Measurements from ENCODE around the gene DKK3.

Gene DKK3

GRCh38 chr11:11960687-11961086, 47.7 kb downstream of the DKK3 start:
- Histone ChIP-seq H3K4me3 (ENCODE audit: low read depth in 1 of 2, low read length in 2 of 2) (no peak overlapping the region), H3K4me1 (ENCODE audit: insufficient read depth, low read length) (peaks cover 11% of the 10 kb centered on the region), H3K27ac (ENCODE audit: low read depth, low read length) (no peak overlapping the region), H3K27me3 (ENCODE audit: control insufficient read depth in 1 of 2, insufficient read depth in 2 of 2, low read length in 2 of 2) (no peaks in the 10 kb centered on the region), H3K9ac (ENCODE audit: low read length) (no peak overlapping the region), H3K36me3 (ENCODE audit: insufficient read depth, low read length) (peaks cover 22% of the 10 kb centered on the region), H3K9me3 (ENCODE audit: low read length) (no peaks in the 10 kb centered on the region)

- no peaks in the 10 kb centered on the region for H3K27me3 ChIP-seq (ENCODE audit: control insufficient read depth in 1 of 2, insufficient read depth in 2 of 2, low read length in 2 of 2)
- no peak overlapping the region for H3K27ac ChIP-seq (ENCODE audit: low read depth, low read length)
- H3K4me1 ChIP-seq (ENCODE audit: insufficient read depth, low read length), result peaks cover 11% of the 10 kb centered on the region
- peaks cover 32% of the 10 kb centered on the region for H3K36me3 ChIP-seq (ENCODE audit: insufficient read depth, low read length)
- H3K9ac ChIP-seq (ENCODE audit: low read length), result no peak overlapping the region
- H3K4me3 ChIP-seq (ENCODE audit: low read depth in 1 of 2, low read length in 2 of 2), result no peak overlapping the region
- H3K9me3 ChIP-seq (ENCODE audit: low read length), result no peaks in the 10 kb centered on the region
Measured at GRCh38 chr11:11959601-11960000, 48.8 kb downstream of the DKK3 start.

- H3K27me3 ChIP-seq (ENCODE audit: control insufficient read depth in 1 of 2, insufficient read depth in 2 of 2, low read length in 2 of 2), result no peaks in the 10 kb centered on the region
- peaks cover under 1% of the 10 kb centered on the region for H3K4me1 ChIP-seq (ENCODE audit: insufficient read depth, low read length)
- H3K9me3 ChIP-seq (ENCODE audit: low read length), result no peaks in the 10 kb centered on the region
- H3K9ac ChIP-seq (ENCODE audit: low read length), result no peak overlapping the region
- no peak overlapping the region for H3K27ac ChIP-seq (ENCODE audit: low read depth, low read length)
- H3K4me3 ChIP-seq (ENCODE audit: low read depth in 1 of 2, low read length in 2 of 2), result no peak overlapping the region
- H3K36me3 ChIP-seq (ENCODE audit: insufficient read depth, low read length), result peaks cover 32% of the 10 kb centered on the region
Measured at GRCh38 chr11:11958403-11959231, 49.8 kb downstream of the DKK3 start.

GRCh38 chr11:11956006-11956405, 52.4 kb downstream of the DKK3 start:
- Histone ChIP-seq H3K4me3 (ENCODE audit: low read depth in 1 of 2, low read length in 2 of 2) (no peak overlapping the region), H3K9me3 (ENCODE audit: low read length) (no peaks in the 10 kb centered on the region), H3K36me3 (ENCODE audit: insufficient read depth, low read length) (peaks cover 50% of the 10 kb centered on the region), H3K4me1 (ENCODE audit: insufficient read depth, low read length) (no peaks in the 10 kb centered on the region), H3K9ac (ENCODE audit: low read length) (no peak overlapping the region), H3K27ac (ENCODE audit: low read depth, low read length) (no peak overlapping the region), H3K27me3 (ENCODE audit: control insufficient read depth in 1 of 2, insufficient read depth in 2 of 2, low read length in 2 of 2) (no peaks in the 10 kb centered on the region)

- Histone ChIP-seq H3K36me3 (ENCODE audit: insufficient read depth, low read length) (peaks cover 47% of the 10 kb centered on the region), H3K27me3 (ENCODE audit: control insufficient read depth in 1 of 2, insufficient read depth in 2 of 2, low read length in 2 of 2) (no peaks in the 10 kb centered on the region), H3K9ac (ENCODE audit: low read length) (no peak overlapping the region), H3K4me3 (ENCODE audit: low read depth in 1 of 2, low read length in 2 of 2) (no peak overlapping the region), H3K9me3 (ENCODE audit: low read length) (no peaks in the 10 kb centered on the region), H3K27ac (ENCODE audit: low read depth, low read length) (no peak overlapping the region), H3K4me1 (ENCODE audit: insufficient read depth, low read length) (no peaks in the 10 kb centered on the region)
Measured at GRCh38 chr11:11952036-11952435, 56.4 kb downstream of the DKK3 start.

GRCh38 chr11:11949482-11949881, 58.9 kb downstream of the DKK3 start:
- no peak overlapping the region for H3K9ac ChIP-seq (ENCODE audit: low read length)
- no peak overlapping the region for H3K27ac ChIP-seq (ENCODE audit: low read depth, low read length)
- H3K36me3 ChIP-seq (ENCODE audit: insufficient read depth, low read length), result peaks cover 30% of the 10 kb centered on the region

GRCh38 chr11:11948242-11948947, 60.0 kb downstream of the DKK3 start:
- H3K4me1 ChIP-seq (ENCODE audit: insufficient read depth, low read length), result no peaks in the 10 kb centered on the region
- no peaks in the 10 kb centered on the region for H3K27me3 ChIP-seq (ENCODE audit: control insufficient read depth in 1 of 2, insufficient read depth in 2 of 2, low read length in 2 of 2)
- no peak overlapping the region for H3K27ac ChIP-seq (ENCODE audit: low read depth, low read length)
- peaks cover 30% of the 10 kb centered on the region for H3K36me3 ChIP-seq (ENCODE audit: insufficient read depth, low read length)
- H3K4me3 ChIP-seq (ENCODE audit: low read depth in 1 of 2, low read length in 2 of 2), result no peak overlapping the region
- H3K9ac ChIP-seq (ENCODE audit: low read length), result no peak overlapping the region
- H3K9me3 ChIP-seq (ENCODE audit: low read length), result no peaks in the 10 kb centered on the region

More at GRCh38 chr11:11949482-11949881, 58.9 kb downstream of the DKK3 start:
- no peaks in the 10 kb centered on the region for H3K4me1 ChIP-seq (ENCODE audit: insufficient read depth, low read length)
- H3K4me3 ChIP-seq (ENCODE audit: low read depth in 1 of 2, low read length in 2 of 2), result no peak overlapping the region
- H3K9me3 ChIP-seq (ENCODE audit: low read length), result no peaks in the 10 kb centered on the region
- H3K27me3 ChIP-seq (ENCODE audit: control insufficient read depth in 1 of 2, insufficient read depth in 2 of 2, low read length in 2 of 2), result no peaks in the 10 kb centered on the region

GRCh38 chr11:11947825-11948224, 60.6 kb downstream of the DKK3 start:
- no peak overlapping the region for H3K27ac ChIP-seq (ENCODE audit: low read depth, low read length)
- no peaks in the 10 kb centered on the region for H3K4me1 ChIP-seq (ENCODE audit: insufficient read depth, low read length)
- H3K9ac ChIP-seq (ENCODE audit: low read length), result no peak overlapping the region
- H3K27me3 ChIP-seq (ENCODE audit: control insufficient read depth in 1 of 2, insufficient read depth in 2 of 2, low read length in 2 of 2), result no peaks in the 10 kb centered on the region
- peaks cover 30% of the 10 kb centered on the region for H3K36me3 ChIP-seq (ENCODE audit: insufficient read depth, low read length)
- H3K4me3 ChIP-seq (ENCODE audit: low read depth in 1 of 2, low read length in 2 of 2), result no peak overlapping the region
- H3K9me3 ChIP-seq (ENCODE audit: low read length), result no peaks in the 10 kb centered on the region

- Histone ChIP-seq H3K36me3 (ENCODE audit: insufficient read depth, low read length) (peaks cover 32% of the 10 kb centered on the region), H3K27me3 (ENCODE audit: control insufficient read depth in 1 of 2, insufficient read depth in 2 of 2, low read length in 2 of 2) (no peaks in the 10 kb centered on the region), H3K9ac (ENCODE audit: low read length) (no peak overlapping the region), H3K4me3 (ENCODE audit: low read depth in 1 of 2, low read length in 2 of 2) (no peak overlapping the region), H3K4me1 (ENCODE audit: insufficient read depth, low read length) (no peaks in the 10 kb centered on the region), H3K27ac (ENCODE audit: low read depth, low read length) (no peak overlapping the region), H3K9me3 (ENCODE audit: low read length) (no peaks in the 10 kb centered on the region)
Measured at GRCh38 chr11:11946878-11947277, 61.5 kb downstream of the DKK3 start.

GRCh38 chr11:11946180-11946579, 62.2 kb downstream of the DKK3 start:
- Histone ChIP-seq H3K4me1 (ENCODE audit: insufficient read depth, low read length) (no peaks in the 10 kb centered on the region), H3K36me3 (ENCODE audit: insufficient read depth, low read length) (peaks cover 29% of the 10 kb centered on the region), H3K9ac (ENCODE audit: low read length) (no peak overlapping the region), H3K27ac (ENCODE audit: low read depth, low read length) (no peak overlapping the region), H3K4me3 (ENCODE audit: low read depth in 1 of 2, low read length in 2 of 2) (no peak overlapping the region), H3K27me3 (ENCODE audit: control insufficient read depth in 1 of 2, insufficient read depth in 2 of 2, low read length in 2 of 2) (no peaks in the 10 kb centered on the region), H3K9me3 (ENCODE audit: low read length) (no peaks in the 10 kb centered on the region)

GRCh38 chr11:11944444-11944843, 64.0 kb downstream of the DKK3 start:
- no peaks in the 10 kb centered on the region for H3K4me1 ChIP-seq (ENCODE audit: insufficient read depth, low read length)
- H3K27me3 ChIP-seq (ENCODE audit: control insufficient read depth in 1 of 2, insufficient read depth in 2 of 2, low read length in 2 of 2), result no peaks in the 10 kb centered on the region
- H3K27ac ChIP-seq (ENCODE audit: low read depth, low read length), result no peak overlapping the region
- peaks cover 26% of the 10 kb centered on the region for H3K36me3 ChIP-seq (ENCODE audit: insufficient read depth, low read length)
- H3K9me3 ChIP-seq (ENCODE audit: low read length), result no peaks in the 10 kb centered on the region
- H3K4me3 ChIP-seq (ENCODE audit: low read depth in 1 of 2, low read length in 2 of 2), result no peak overlapping the region
- no peak overlapping the region for H3K9ac ChIP-seq (ENCODE audit: low read length)

Measured in muscle layer of colon (tissue), 2 donors.